ENCODE data around the gene CLTA. TPM values are rescaled to one million over a fixed set of nuclear protein-coding genes. Genes with fewer than 3 reads are reported as not detected.
A peak's percentile ranks its signal among the peaks of the same experiment; 100 is the strongest.

CLTA gene
- total RNA-seq, 1 donor from 2014 or later = 173 TPM

- peaks cover 13% of the 10 kb centered on the region for H3K36me3 Mint-ChIP-seq
- H3K4me3 Mint-ChIP-seq = peak overlapping the region; percentile 89
- H3K9me3 Mint-ChIP-seq = no peaks in the 10 kb centered on the region
- H3K4me1 Mint-ChIP-seq = peaks cover 49% of the 10 kb centered on the region
- H3K27me3 Mint-ChIP-seq (ENCODE audit: low read depth) = no peaks in the 10 kb centered on the region
- DNase-seq (ENCODE audit: low spot score in 2 of 2, unreplicated experiment in 2 of 2) = no peak
- H3K27ac Mint-ChIP-seq = peak overlapping the region; percentile 41
- TF ChIP-seq, protein P1, sequence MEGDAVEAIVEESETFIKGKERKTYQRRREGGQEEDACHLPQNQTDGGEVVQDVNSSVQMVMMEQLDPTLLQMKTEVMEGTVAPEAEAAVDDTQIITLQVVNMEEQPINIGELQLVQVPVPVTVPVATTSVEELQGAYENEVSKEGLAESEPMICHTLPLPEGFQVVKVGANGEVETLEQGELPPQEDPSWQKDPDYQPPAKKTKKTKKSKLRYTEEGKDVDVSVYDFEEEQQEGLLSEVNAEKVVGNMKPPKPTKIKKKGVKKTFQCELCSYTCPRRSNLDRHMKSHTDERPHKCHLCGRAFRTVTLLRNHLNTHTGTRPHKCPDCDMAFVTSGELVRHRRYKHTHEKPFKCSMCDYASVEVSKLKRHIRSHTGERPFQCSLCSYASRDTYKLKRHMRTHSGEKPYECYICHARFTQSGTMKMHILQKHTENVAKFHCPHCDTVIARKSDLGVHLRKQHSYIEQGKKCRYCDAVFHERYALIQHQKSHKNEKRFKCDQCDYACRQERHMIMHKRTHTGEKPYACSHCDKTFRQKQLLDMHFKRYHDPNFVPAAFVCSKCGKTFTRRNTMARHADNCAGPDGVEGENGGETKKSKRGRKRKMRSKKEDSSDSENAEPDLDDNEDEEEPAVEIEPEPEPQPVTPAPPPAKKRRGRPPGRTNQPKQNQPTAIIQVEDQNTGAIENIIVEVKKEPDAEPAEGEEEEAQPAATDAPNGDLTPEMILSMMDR (IDR thresholded peaks at IDR 0.05; ENCODE audit: unreplicated experiment) = no peak
These were observed 2.3 kb downstream of the CLTA start for GRCh38 chr9:36193023-36193422.

DNA sequence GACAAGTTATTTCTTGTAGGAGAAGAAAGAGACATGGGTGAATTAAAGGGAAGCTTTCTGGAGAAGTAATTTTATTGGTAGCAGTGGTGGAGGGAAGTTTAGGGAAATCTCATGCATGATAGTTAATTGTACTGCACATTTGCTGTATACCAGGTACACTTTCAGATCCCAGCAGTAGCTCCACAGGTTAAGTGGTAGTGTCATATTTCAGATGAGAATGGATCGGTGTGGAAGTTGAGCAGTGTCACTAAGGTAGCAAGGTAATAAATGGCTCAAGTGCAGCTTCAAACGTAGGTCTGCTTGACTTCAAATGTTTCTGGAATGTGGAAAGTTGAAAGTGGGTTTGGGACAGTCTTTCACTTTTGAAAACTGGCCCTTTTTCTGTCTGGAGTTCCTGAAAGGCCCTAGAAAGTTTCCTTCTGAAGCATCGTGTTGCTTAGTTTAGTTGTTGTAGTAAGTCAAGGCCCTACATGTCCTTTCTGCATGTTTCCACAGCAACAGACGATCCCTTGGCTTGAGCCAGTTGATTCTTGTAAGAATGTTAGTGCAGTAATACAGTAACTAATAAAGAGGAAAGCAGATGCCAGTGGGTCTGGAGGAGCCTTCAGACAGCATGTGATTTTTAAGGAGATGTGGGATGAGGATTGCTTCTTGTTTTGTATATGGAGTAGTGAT is 3.7 kb downstream of the CLTA start:
- H3K36me3 Mint-ChIP-seq = peaks cover 13% of the 10 kb centered on the region
- no peak for DNase-seq (ENCODE audit: low spot score in 2 of 2, unreplicated experiment in 2 of 2)
- peaks cover 49% of the 10 kb centered on the region for H3K4me1 Mint-ChIP-seq
- H3K27ac Mint-ChIP-seq = peak overlapping the region; percentile 80
- H3K4me3 Mint-ChIP-seq = peak overlapping the region; percentile 28
- TF ChIP-seq, protein P1 (IDR thresholded peaks at IDR 0.05; ENCODE audit: unreplicated experiment) = no peak
- H3K9me3 Mint-ChIP-seq = no peaks in the 10 kb centered on the region
- H3K27me3 Mint-ChIP-seq (ENCODE audit: low read depth) = no peaks in the 10 kb centered on the region

- Mint-ChIP-seq H3K9me3 (no peaks in the 10 kb centered on the region), H3K27me3 (ENCODE audit: low read depth) (no peaks in the 10 kb centered on the region), H3K36me3 (peaks cover 36% of the 10 kb centered on the region), H3K4me3 (no peak overlapping the region), H3K4me1 (no peaks in the 10 kb centered on the region), H3K27ac (no peak overlapping the region)
- TF ChIP-seq, protein P1 (IDR thresholded peaks at IDR 0.05; ENCODE audit: unreplicated experiment) = no peak
- DNase-seq (ENCODE audit: low spot score in 2 of 2, unreplicated experiment in 2 of 2) = no peak
These were observed 14.3 kb downstream of the CLTA start for GRCh38 chr9:36204906-36205547.

DNA sequence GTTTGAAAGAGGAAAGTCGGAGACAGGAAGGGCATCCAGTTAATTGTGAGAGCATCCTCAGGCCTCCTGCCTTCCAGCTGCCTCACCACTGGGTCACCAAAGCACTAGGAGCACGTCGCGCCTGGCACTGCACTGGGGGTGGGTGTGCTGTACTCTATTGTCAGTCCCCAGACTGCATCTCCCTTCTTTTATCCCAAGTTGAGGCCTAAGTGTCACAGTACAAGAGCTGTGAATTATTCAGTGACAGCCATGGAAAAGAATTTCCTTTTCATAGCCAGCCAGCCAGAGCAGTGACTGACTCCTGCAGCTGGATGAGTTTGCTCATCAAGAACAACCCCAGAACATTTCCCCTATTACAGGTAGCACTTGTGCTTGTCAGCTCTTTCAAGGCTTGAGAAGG is 16.3 kb downstream of the CLTA start:
- TF ChIP-seq, protein P1 (IDR thresholded peaks at IDR 0.05; ENCODE audit: unreplicated experiment) = no peak
- no peak overlapping the region for H3K27ac Mint-ChIP-seq

GRCh38 chr9:36207546-36208012 is 16.9 kb downstream of the CLTA start:
- no peaks in the 10 kb centered on the region for H3K4me1 Mint-ChIP-seq
- H3K36me3 Mint-ChIP-seq = peaks cover 33% of the 10 kb centered on the region
- TF ChIP-seq, protein P1 (IDR thresholded peaks at IDR 0.05; ENCODE audit: unreplicated experiment) = no peak
- no peak overlapping the region for H3K4me3 Mint-ChIP-seq
- no peak overlapping the region for H3K27ac Mint-ChIP-seq
- no peak for DNase-seq (ENCODE audit: low spot score in 2 of 2, unreplicated experiment in 2 of 2)
- H3K9me3 Mint-ChIP-seq = no peaks in the 10 kb centered on the region
- no peaks in the 10 kb centered on the region for H3K27me3 Mint-ChIP-seq (ENCODE audit: low read depth)

More for the DNA sequence above, 16.3 kb downstream of the CLTA start:
- Mint-ChIP-seq H3K27me3 (ENCODE audit: low read depth) (no peaks in the 10 kb centered on the region), H3K4me1 (no peaks in the 10 kb centered on the region), H3K4me3 (no peak overlapping the region), H3K9me3 (no peaks in the 10 kb centered on the region), H3K36me3 (peaks cover 37% of the 10 kb centered on the region)
- no peak for DNase-seq (ENCODE audit: low spot score in 2 of 2, unreplicated experiment in 2 of 2)
